Neural progenitor cell (in vitro differentiated cells): ENCODE measurements around the gene ADAMTS20. TPM values are rescaled to one million over a fixed set of nuclear protein-coding genes. Genes with fewer than 3 reads are reported as not detected.

Experiments
- DNase-seq: peaks from one replicate; pipeline ENCODE4 v3.0.0-alpha.2; 2016; ENCODE audit warnings: low spot score
- H2AFZ ChIP-seq: fragments of 200-600 bp; sonication (generic); replicated peaks from 2 replicates; pipeline ENCODE4 v1.6.1; 2016; ENCODE audit warnings: antibody characterized with exemption
- H3F3A ChIP-seq: fragments of 200-600 bp; sonication (generic); 2 replicates; pipeline ENCODE4 v1.6.1; 2016; ENCODE audit warnings: antibody characterized with exemption, low read depth
- H3K27ac ChIP-seq: fragments of 200-600 bp; sonication (generic); 2 replicates; pipeline ENCODE4 v1.5.1; 2016; ENCODE audit warnings: mild to moderate bottlenecking
- H3K27me3 ChIP-seq: fragments of 200-600 bp; sonication (generic); 2 replicates; pipeline ENCODE4 v1.6.1; 2016; ENCODE audit warnings: mild to moderate bottlenecking, moderate library complexity
- H3K36me3 ChIP-seq: fragments of 200-600 bp; sonication (generic); 2 replicates; pipeline ENCODE4 v1.5.1; 2016
- H3K4me1 ChIP-seq: fragments of 200-600 bp; sonication (generic); 2 replicates; pipeline ENCODE4 v1.6.1; 2016; ENCODE audit warnings: mixed run types
- H3K4me2 ChIP-seq: fragments of 200-600 bp; sonication (generic); 2 replicates; pipeline ENCODE4 v1.6.1; 2016
- H3K4me3 ChIP-seq: fragments of 200-600 bp; sonication (generic); 2 replicates; pipeline ENCODE4 v1.5.1; 2016
- H3K79me2 ChIP-seq: fragments of 200-600 bp; sonication (generic); 2 replicates; pipeline ENCODE4 v1.6.1; 2016; ENCODE audit warnings: low read depth
- H3K9ac ChIP-seq: fragments of 200-600 bp; sonication (generic); 2 replicates; pipeline ENCODE4 v1.6.1; 2016
- H3K9me3 ChIP-seq: fragments of 200-600 bp; sonication (generic); 2 replicates; pipeline ENCODE4 v1.5.1; 2016; ENCODE audit warnings: low read depth
- H4K20me1 ChIP-seq: fragments of 200-600 bp; sonication (generic); 2 replicates; pipeline ENCODE4 v1.6.1; 2016; ENCODE audit warnings: low read depth
- H3K27ac Mint-ChIP-seq: 3 replicates; pipeline ENCODE4 v1.8.0; 2021; ENCODE audit warnings: mixed read lengths
- H3K27me3 Mint-ChIP-seq: 2 replicates; pipeline ENCODE4 v1.8.0; 2022; ENCODE audit warnings: low read depth, mild to moderate bottlenecking, inconsistent platforms, moderate library complexity, mixed read lengths; ENCODE audit not compliant: insufficient read depth
- H3K36me3 Mint-ChIP-seq: 3 replicates; pipeline ENCODE4 v1.8.0; 2021; ENCODE audit warnings: mixed read lengths
- H3K4me1 Mint-ChIP-seq: 3 replicates; pipeline ENCODE4 v1.8.0; 2021; ENCODE audit warnings: mixed read lengths
- H3K4me3 Mint-ChIP-seq: 3 replicates; pipeline ENCODE4 v1.8.0; 2021; ENCODE audit warnings: mild to moderate bottlenecking, moderate library complexity, mixed read lengths
- H3K9me3 Mint-ChIP-seq: 3 replicates; pipeline ENCODE4 v1.8.0; 2020; ENCODE audit warnings: mixed read lengths
- EZH2 ChIP-seq: fragments of 200-600 bp; sonication (generic); IDR thresholded peaks from 2 replicates; pipeline ENCODE4 v1.6.1; 2017; ENCODE audit warnings: antibody characterized with exemption, mild to moderate bottlenecking, moderate library complexity
- EZH2phosphoT487 ChIP-seq: fragments of 200-600 bp; sonication (generic); IDR thresholded peaks from 2 replicates; pipeline ENCODE4 v1.6.1; 2017; ENCODE audit warnings: antibody characterized with exemption
- total RNA-seq: library from RNA; depleted of rRNA; stranded (reverse); fragments of >200 nt; gene quantifications from 2 replicates; pipeline ENCODE4 v1.2.3, GENCODE V29; 2015; ENCODE audit warnings: low replicate concordance
- TF ChIP-seq, protein P1 (sequence below): fragments of 200-600 bp; sonication (generic); IDR thresholded peaks from 2 replicates; pipeline ENCODE4 v1.5.1; 2017; ENCODE audit warnings: antibody characterized with exemption, mild to moderate bottlenecking

The ADAMTS20 gene
- total RNA-seq, 1 donor from 2014 or later = 10.9 TPM

DNA sequence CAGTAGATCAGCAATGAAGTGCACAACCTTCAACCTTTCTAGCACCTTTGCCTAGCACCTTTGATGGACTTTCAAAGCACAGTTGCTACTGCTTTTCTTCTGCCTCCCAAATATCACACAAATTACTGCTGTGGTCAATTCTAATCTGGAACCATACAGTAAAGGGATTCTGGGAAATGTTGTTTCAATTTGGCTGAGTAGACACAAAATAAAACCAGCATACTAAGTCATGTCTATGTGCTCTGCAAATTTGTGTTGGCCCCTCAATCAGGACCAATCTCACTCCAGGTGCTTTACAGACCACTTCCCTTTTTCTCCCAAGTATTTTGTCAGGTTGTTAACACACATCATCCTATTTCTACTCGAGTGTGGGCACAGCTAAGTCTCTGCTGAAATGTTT lies 38.3 kb upstream of the ADAMTS20 start:
- H3K36me3 Mint-ChIP-seq = no peaks in the 10 kb centered on the region
- DNase-seq = no peak
- H4K20me1 ChIP-seq = no peaks in the 10 kb centered on the region
- H3K27me3 ChIP-seq = no peaks in the 10 kb centered on the region
- no peaks in the 10 kb centered on the region for H3K79me2 ChIP-seq
- H3K27ac ChIP-seq = no peak overlapping the region
- H3F3A ChIP-seq = no peaks in the 10 kb centered on the region
- no peak overlapping the region for H3K4me2 ChIP-seq
- TF ChIP-seq, protein P1, sequence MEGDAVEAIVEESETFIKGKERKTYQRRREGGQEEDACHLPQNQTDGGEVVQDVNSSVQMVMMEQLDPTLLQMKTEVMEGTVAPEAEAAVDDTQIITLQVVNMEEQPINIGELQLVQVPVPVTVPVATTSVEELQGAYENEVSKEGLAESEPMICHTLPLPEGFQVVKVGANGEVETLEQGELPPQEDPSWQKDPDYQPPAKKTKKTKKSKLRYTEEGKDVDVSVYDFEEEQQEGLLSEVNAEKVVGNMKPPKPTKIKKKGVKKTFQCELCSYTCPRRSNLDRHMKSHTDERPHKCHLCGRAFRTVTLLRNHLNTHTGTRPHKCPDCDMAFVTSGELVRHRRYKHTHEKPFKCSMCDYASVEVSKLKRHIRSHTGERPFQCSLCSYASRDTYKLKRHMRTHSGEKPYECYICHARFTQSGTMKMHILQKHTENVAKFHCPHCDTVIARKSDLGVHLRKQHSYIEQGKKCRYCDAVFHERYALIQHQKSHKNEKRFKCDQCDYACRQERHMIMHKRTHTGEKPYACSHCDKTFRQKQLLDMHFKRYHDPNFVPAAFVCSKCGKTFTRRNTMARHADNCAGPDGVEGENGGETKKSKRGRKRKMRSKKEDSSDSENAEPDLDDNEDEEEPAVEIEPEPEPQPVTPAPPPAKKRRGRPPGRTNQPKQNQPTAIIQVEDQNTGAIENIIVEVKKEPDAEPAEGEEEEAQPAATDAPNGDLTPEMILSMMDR = no peak
- TF ChIP-seq EZH2 (no peak), EZH2phosphoT487 (no peak)
- H3K27ac Mint-ChIP-seq = no peak overlapping the region
- no peaks in the 10 kb centered on the region for H3K4me1 Mint-ChIP-seq
- no peak overlapping the region for H3K4me3 Mint-ChIP-seq
- H2AFZ ChIP-seq = no peak overlapping the region
- H3K9me3 ChIP-seq = no peaks in the 10 kb centered on the region
- no peaks in the 10 kb centered on the region for H3K4me1 ChIP-seq
- H3K27me3 Mint-ChIP-seq = no peaks in the 10 kb centered on the region
- no peak overlapping the region for H3K4me3 ChIP-seq
- H3K9me3 Mint-ChIP-seq = no peaks in the 10 kb centered on the region
- H3K9ac ChIP-seq = no peak overlapping the region
- no peaks in the 10 kb centered on the region for H3K36me3 ChIP-seq

DNA sequence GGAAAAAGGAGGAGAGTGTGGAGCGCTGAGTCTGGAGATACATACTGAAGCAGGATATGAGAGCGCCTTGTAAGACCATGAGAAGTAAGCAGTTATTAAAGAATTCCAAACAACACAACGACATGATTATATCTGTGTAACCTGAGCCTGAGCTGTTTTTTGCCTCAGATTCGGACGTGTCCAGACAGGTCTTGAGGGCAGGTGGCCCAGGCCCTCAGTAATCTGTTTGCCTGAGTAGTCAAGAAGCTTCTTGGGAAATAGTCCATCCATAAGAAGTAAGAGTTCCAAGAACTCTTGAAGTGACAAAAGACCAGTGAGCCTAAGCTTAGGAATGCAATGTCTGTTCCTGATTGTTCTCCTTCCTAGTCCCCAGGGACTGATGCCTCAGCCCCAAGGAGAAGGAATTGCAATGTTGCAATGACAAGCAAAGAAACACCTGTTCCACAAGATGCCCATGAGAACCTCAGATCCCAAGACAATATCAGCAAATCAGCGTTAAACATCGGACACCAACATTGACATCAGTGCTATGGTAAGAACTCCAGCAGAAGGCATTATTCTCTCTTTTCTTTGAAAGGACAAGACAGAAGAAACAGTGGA lies 34.7 kb upstream of the ADAMTS20 start:
- Mint-ChIP-seq H3K9me3 (no peaks in the 10 kb centered on the region), H3K27ac (no peak overlapping the region), H3K4me1 (no peaks in the 10 kb centered on the region), H3K27me3 (peaks cover 3% of the 10 kb centered on the region), H3K4me3 (no peak overlapping the region), H3K36me3 (no peaks in the 10 kb centered on the region)
- TF ChIP-seq, protein P1 = no peak
- no peak for TF ChIP-seq EZH2phosphoT487
- no peak for TF ChIP-seq EZH2
- Histone ChIP-seq H3K9me3 (no peaks in the 10 kb centered on the region), H3K4me2 (no peak overlapping the region), H3K79me2 (no peaks in the 10 kb centered on the region), H2AFZ (no peak overlapping the region), H4K20me1 (no peaks in the 10 kb centered on the region), H3K27ac (no peak overlapping the region), H3K9ac (no peak overlapping the region), H3K36me3 (no peaks in the 10 kb centered on the region), H3K27me3 (no peaks in the 10 kb centered on the region), H3K4me1 (no peaks in the 10 kb centered on the region), H3F3A (no peaks in the 10 kb centered on the region), H3K4me3 (no peak overlapping the region)
- DNase-seq = no peak

DNA sequence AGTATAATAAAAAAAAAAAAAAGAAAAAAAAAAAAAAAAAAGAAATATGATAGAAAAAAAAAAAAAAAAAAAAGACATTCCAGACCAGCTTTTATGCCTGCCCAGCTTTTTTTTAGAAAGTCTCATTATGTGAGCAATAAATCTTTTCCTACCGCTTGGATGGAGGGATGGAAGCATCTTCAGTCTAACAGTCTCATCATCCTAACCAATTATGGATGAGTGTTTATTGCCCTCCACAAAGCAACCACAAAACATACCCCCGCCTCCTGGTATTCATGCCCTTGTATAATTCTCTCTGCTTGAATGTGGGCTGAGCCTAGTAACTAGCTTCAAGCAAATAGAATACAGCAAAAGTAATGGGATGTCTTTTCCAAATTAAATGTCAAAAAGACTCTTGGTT lies 33.7 kb upstream of the ADAMTS20 start:
- Histone ChIP-seq H3K4me3 (no peak overlapping the region), H2AFZ (no peak overlapping the region), H3F3A (no peaks in the 10 kb centered on the region), H3K4me1 (no peaks in the 10 kb centered on the region), H3K27ac (no peak overlapping the region), H4K20me1 (no peaks in the 10 kb centered on the region), H3K9ac (no peak overlapping the region), H3K79me2 (no peaks in the 10 kb centered on the region), H3K36me3 (no peaks in the 10 kb centered on the region), H3K9me3 (no peaks in the 10 kb centered on the region), H3K4me2 (no peak overlapping the region), H3K27me3 (no peaks in the 10 kb centered on the region)
- no peaks in the 10 kb centered on the region for H3K9me3 Mint-ChIP-seq
- no peak overlapping the region for H3K27ac Mint-ChIP-seq
- H3K4me3 Mint-ChIP-seq = no peak overlapping the region
- TF ChIP-seq EZH2 (no peak), EZH2phosphoT487 (no peak)
- TF ChIP-seq, protein P1 = no peak
- H3K36me3 Mint-ChIP-seq = no peaks in the 10 kb centered on the region
- H3K27me3 Mint-ChIP-seq = peaks cover 6% of the 10 kb centered on the region
- no peaks in the 10 kb centered on the region for H3K4me1 Mint-ChIP-seq
- DNase-seq = no peak
